Lower leg skin (tissue), 3 donors: ENCODE data around the gene E4F1.

Experiments used
- CTCF ChIP-seq, 3 donors: fragments of 450-650 bp; IDR thresholded peaks; one replicate each; pipeline ENCODE4 v1.5.1; 2016; ENCODE audit warnings: antibody characterized with exemption in 3 of 3, mild to moderate bottlenecking in 3 of 3, moderate library complexity in 2 of 3
- POLR2A ChIP-seq, 2 donors: fragments of 450-650 bp; IDR thresholded peaks; one replicate each; pipeline ENCODE4 v1.6.1; 2016 to 2017; ENCODE audit warnings: antibody characterized with exemption in 2 of 2, mild to moderate bottlenecking in 1 of 2, moderate library complexity in 1 of 2

GRCh38 chr16:2228161-2228824, 4.9 kb downstream of the E4F1 start:
- TF ChIP-seq CTCF (IDR thresholded peaks at IDR 0.05) = no peak
- TF ChIP-seq POLR2A (IDR thresholded peaks at IDR 0.05) = no peak
